Measurements from ENCODE around the gene VWA7.
A peak's percentile ranks its signal among the peaks of the same experiment; 100 is the strongest.
"Not testable (repeated sequence)": the region's sequence is repeated elsewhere in the genome, so short reads cannot be mapped to it uniquely, and the experiment has no call there.

The VWA7 gene

GRCh38 chr6:31811645-31812044, 34.5 kb upstream of the VWA7 start:
- Histone ChIP-seq H3K4me1 (ENCODE audit: insufficient read depth, low read length, severe bottlenecking) (peaks cover 9% of the 10 kb centered on the region), H3K9me3 (ENCODE audit: low read length) (no peaks in the 10 kb centered on the region), H3K4me3 (ENCODE audit: low read depth, low read length, poor library complexity, severe bottlenecking) (no peak overlapping the region), H3K9me2 (ENCODE audit: low read depth, low read length) (no peaks in the 10 kb centered on the region), H3K9ac (ENCODE audit: low read length) (no peak overlapping the region), H3F3A (ENCODE audit: insufficient read depth, low read length) (no peaks in the 10 kb centered on the region), H2AFZ (ENCODE audit: low read length) (no peak overlapping the region), H3K79me2 (ENCODE audit: insufficient read depth, low read length) (no peaks in the 10 kb centered on the region), H3K27me3 (ENCODE audit: insufficient read depth, low read length) (no peaks in the 10 kb centered on the region; the same call in 1 of the 2 replicates), H3K27ac (ENCODE audit: low read depth, low read length, poor library complexity, severe bottlenecking) (no peak overlapping the region), H3K4me2 (ENCODE audit: low read length) (no peak overlapping the region), H3K36me3 (ENCODE audit: insufficient read depth, low read length) (no peaks in the 10 kb centered on the region), H4K20me1 (ENCODE audit: insufficient read depth, low read length) (no peaks in the 10 kb centered on the region)
- TF ChIP-seq CTCF (IDR thresholded peaks at IDR 0.05; ENCODE audit: low read length) (no peak), EZH2 (IDR thresholded peaks at IDR 0.05; ENCODE audit: borderline replicate concordance, low read length) (no peak)

GRCh38 chr6:31808599-31808998, 31.5 kb upstream of the VWA7 start:
- not testable (repeated sequence) for H3K4me2 ChIP-seq (ENCODE audit: low read length); H3K79me2 ChIP-seq (ENCODE audit: insufficient read depth, low read length)

GRCh38 chr6:31806470-31807272, 29.5 kb upstream of the VWA7 start, which contains the start of gene LSM2:
LSM2 (minus strand) TSS chr6:31806966; CDS start chr6:31806757, 209 bp downstream.
- peak within 1 kb of the TSS; percentile 98 for H3K9ac ChIP-seq (ENCODE audit: low read length)
- H3K9me2 ChIP-seq (ENCODE audit: low read depth, low read length) = no peaks in the 10 kb centered on the region
- H3K4me3 ChIP-seq (ENCODE audit: low read depth, low read length, poor library complexity, severe bottlenecking) = peak within 1 kb of the TSS; percentile 93
- peaks cover 14% of the 10 kb centered on the region for H3K4me1 ChIP-seq (ENCODE audit: insufficient read depth, low read length, severe bottlenecking)
- H3K27me3 ChIP-seq (ENCODE audit: insufficient read depth, low read length) = no peaks in the 10 kb centered on the region
- H3K79me2 ChIP-seq (ENCODE audit: insufficient read depth, low read length) = peaks cover 9% of the 10 kb centered on the region
- no peaks in the 10 kb centered on the region for H4K20me1 ChIP-seq (ENCODE audit: insufficient read depth, low read length)
- no peaks in the 10 kb centered on the region for H3K9me3 ChIP-seq (ENCODE audit: low read length)
- H3F3A ChIP-seq (ENCODE audit: insufficient read depth, low read length) = no peaks in the 10 kb centered on the region
- peaks cover 14% of the 10 kb centered on the region for H3K36me3 ChIP-seq (ENCODE audit: insufficient read depth, low read length)
- H3K27ac ChIP-seq (ENCODE audit: low read depth, low read length, poor library complexity, severe bottlenecking) = peak within 1 kb of the TSS; percentile 59
- H2AFZ ChIP-seq (ENCODE audit: low read length) = 0 out of 2 replicates have a peak within 1 kb of the TSS, but pooled peaks have one; percentile 45
- H3K4me2 ChIP-seq (ENCODE audit: low read length) = peak within 1 kb of the TSS; percentile 96
- TF ChIP-seq CTCF (IDR thresholded peaks at IDR 0.05; ENCODE audit: low read length) (peak; percentile 59), EZH2 (IDR thresholded peaks at IDR 0.05; ENCODE audit: borderline replicate concordance, low read length) (no peak)

More at GRCh38 chr6:31808599-31808998, 31.5 kb upstream of the VWA7 start:
- H2AFZ ChIP-seq (ENCODE audit: low read length); H3K9me3 ChIP-seq (ENCODE audit: low read length); H3K36me3 ChIP-seq (ENCODE audit: insufficient read depth, low read length); H3F3A ChIP-seq (ENCODE audit: insufficient read depth, low read length); H3K9ac ChIP-seq (ENCODE audit: low read length); H3K4me3 ChIP-seq (ENCODE audit: low read depth, low read length, poor library complexity, severe bottlenecking); H3K27ac ChIP-seq (ENCODE audit: low read depth, low read length, poor library complexity, severe bottlenecking); H4K20me1 ChIP-seq (ENCODE audit: insufficient read depth, low read length); H3K9me2 ChIP-seq (ENCODE audit: low read depth, low read length); H3K27me3 ChIP-seq (ENCODE audit: insufficient read depth, low read length): not testable (repeated sequence)
- peaks cover 14% of the 10 kb centered on the region for H3K4me1 ChIP-seq (ENCODE audit: insufficient read depth, low read length, severe bottlenecking)

Measured in OCI-LY1 (cell line).